Activated CD4-positive, alpha-beta T cell treated with anti-CD3 and anti-CD28 coated beads, Interleukin-2, amount 50 U/mL, for 16 hours (primary cell): Measurements from ENCODE around the gene U2AF2.
A peak's percentile ranks its signal among the peaks of the same experiment; 100 is the strongest.

Experiments
- DNase-seq: peaks from one replicate; pipeline ENCODE4 v3.0.0-alpha.2; 2020

U2AF2 gene

DNA sequence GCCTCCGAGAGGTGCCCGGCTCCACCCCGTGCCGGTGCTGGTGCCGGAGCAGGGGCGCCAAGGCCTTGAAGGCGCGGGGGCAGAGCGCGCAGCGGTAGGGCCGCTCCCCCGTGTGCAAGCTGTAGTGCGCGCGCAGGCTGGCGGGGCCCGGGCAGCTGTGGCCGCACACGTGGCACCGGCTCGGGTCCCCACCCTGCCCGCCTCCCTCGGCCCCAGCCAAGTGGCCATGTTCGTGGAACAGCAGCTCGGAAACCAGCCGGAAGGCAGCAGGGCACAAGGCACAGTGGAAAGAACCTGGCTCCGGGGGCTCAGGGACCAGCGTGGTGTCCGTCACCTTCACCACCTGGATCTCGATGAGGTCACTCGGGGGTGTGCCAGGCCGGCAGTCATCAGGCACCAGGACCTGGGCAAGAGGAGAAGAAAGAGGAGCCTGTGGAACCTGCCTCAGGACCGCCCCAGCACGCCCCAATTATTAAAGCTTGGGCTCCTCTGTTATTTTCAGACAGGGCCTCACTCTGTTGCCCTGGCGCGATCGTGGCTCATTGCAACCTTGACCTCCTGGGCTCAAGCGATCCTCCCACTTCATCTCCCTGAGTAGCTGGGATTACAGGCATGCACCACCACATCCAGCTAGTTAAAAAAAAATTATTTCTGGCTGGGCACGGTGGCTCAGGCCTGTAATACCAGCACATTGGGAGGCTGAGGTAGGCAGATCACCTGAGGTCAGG is 32.4 kb upstream of the U2AF2 start:
- DNase-seq, result no peak

DNA sequence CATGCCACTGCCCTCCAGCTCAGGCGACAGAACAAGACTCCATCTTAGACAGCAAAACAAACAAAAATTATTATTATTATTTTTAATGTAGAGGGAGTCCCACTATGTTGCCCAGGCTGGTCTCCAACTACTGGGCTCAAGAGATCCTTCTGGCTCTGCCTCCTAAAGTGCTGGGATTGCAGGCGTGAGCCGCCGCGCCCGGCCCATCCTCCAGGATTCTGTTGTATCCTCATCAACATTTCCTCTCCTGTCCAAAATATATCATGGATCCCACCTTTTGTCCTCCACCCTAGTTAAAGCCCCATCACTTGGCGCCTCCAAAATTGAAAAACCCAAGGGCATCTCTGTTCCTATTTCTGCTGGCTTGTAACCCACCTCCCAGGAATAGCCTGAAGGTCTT is 31.7 kb upstream of the U2AF2 start:
- DNase-seq, result no peak

DNA sequence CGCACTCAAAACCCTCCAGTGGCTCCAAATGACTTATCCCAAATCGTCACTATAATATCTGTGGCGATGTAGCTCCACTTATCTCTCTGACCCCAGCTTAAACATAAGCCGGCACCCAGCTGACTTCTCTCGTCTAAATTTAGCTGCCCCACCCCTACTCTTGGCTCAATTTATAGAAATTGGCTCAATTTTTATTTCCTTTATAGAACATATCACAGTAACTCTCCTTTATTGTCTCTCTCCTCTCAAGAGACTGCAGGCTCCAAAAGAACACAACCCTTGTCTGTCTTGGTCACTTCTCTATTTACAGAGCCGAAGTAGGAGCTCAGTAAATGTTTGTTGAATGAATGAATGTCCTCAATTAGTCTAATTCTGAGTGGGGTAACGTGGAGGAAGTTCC is 31.3 kb upstream of the U2AF2 start:
- no peak for DNase-seq

GRCh38 chr19:55624109-55625003 is 30.5 kb upstream of the U2AF2 start, which contains the start of gene ZNF784:
Gene ZNF784, minus strand, starts transcription at chr19:55624566. Its CDS starts 5 bp downstream, at chr19:55624561.
- peak; percentile 94 for DNase-seq

DNA sequence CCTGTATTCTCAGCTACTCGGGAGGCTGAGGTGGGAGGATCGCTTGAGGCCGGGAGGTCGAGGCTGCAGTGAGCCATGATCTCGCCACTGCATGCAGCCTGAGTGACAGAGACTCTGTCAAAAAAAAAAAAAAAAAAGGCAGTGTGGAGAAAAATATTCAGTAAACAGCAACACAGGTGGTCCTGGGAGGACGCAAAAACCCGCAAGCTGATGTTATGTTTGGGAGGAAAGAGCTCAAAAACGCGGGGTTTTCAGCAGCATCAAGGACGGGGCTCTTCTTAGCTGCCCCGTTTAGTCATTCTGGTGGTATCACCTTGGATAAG is 29.9 kb upstream of the U2AF2 start:
- DNase-seq, result no peak

DNA sequence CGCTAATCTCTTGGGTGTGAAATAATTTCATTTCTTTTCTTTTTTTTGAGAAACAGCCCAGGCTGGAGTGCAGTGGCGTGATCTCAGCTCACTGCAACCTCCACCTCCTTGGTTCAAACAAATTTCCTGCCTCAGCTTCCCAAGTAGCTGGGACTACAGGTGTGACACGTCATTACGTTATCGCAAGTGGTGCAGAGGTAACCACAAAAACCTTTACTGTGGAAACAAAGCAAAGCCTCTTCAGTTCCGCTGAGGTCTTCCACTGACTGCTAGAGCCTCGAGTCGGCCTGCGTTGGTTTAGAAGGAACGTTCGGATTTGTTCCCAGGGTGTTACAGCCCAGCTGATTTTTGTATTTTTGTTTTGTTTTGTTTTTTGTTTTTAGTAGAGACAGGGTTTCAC is 28.5 kb upstream of the U2AF2 start:
- peak; percentile 92 for DNase-seq

DNA sequence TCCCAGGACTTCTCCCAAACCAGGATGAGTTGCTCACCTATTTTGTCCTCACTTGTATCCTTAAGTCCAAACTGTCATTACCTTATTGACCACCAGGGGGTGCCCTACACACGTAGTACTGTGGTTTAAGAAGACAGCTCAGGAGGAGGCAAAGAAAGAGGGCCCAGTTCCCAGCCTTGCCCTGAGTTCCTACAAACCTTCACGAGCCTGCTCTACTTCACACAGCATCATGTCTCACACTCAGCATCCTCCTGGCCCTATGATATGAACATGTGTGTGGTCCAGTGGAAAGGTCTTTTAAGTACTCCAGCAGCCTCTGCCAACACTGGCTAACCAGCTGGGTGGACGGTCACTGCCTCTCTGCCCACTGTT is 22.4 kb upstream of the U2AF2 start:
- DNase-seq, result peak; percentile 93

DNA sequence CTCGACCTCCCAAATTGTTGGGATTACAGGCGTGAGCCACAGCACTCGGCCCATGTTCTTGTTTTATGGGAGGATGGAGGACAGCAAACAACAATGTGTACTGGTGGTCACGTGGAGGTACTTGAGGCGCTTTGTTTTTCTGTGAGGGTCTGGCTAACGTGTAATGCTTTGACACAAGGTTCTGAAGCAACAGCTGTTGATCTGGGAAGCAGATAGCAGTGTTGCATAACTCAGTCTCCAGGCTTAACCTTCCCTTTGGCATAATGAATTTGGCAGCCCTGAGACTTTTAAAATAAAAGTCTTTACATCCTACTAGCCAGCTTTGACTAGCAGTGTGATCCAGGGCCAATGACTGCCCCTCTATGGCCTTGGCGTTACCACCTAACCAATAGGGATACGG is 21.0 kb upstream of the U2AF2 start:
- no peak for DNase-seq

DNA sequence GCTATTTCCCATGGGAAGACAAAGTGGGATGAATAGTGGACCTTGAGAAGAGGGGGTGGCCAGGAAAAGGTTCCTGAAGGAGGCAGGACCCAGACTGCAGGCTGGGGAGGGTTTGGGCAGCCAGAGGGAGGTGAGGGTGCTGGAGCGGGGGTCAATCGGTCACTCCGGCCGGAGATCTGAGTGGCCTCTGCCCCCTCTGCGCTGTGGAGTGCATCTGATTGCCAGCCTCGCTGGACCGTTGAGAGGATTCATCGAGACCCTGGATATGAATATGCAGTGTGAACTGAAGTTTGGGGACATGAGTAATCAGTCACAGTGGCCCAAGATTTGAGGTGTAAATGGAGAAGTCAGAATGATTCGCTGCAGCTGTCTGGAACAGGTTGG is 19.5 kb upstream of the U2AF2 start:
- no peak for DNase-seq

DNA sequence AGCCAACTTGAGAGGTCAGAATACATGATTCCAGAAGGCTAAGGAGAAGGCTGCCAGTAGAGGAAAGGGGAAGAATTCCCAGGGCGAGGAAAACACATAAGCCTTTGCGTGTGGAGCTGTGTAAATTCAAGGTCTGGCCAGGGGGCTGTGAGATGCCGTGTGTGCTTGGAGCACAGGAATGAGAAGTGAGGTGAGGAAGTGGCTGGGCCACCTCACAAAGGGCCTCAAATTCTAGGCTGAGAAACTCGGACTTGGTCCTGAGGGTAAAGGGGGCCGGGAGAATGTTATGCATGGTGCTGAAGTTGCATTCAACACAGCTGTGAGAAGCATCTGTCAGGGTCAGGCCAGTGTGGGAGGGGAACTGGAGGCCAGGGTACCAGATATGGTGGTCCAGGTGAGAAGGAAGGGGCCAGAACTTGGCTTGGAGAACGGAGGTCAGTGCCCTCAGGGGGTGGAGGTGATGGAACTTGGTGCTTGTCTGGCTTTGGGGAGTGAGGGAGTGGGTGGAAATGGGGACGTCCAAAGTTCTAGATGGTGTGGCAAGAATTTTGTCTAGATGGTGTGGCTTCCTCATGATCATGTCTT is 18.9 kb upstream of the U2AF2 start:
- no peak for DNase-seq

DNA sequence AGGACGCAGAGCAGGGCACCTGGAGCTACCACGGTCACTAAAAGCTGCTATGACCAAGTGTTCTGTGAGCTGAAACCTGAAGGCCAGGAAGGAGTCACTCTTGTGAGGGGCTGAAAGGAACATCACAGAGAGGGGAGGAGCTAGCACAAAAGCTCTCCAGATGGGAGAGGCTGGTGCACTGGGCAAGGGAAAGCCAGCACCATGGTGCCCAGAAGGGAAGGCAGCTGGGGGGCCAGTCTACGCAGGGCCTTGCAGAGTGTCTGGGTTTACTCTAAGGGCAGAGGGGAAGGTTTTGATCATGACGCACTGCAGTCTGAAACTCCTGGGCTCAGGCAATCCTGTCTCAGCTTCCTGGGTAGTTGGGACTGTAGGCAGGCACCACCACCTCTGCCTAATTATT is 18.1 kb upstream of the U2AF2 start:
- no peak for DNase-seq

DNA sequence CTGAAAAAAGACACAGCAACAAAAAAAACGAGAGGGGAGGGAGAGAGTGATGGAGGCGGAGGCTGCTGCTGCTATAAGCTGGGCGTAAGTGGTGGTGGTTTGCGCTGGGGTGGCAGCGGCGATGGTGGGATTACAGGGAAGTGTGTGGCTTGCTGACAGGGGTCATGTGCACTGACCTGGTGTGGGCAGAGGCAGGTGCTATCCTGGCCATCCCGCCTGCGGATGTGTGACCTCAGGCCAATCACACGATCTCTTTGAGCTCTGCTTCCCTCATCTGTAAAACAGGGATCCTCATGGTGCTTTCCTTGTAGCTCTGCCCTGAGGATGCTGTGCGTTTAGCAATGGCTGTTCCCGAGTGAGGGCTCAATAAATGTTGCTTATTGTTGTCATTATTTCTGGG is 17.3 kb upstream of the U2AF2 start:
- DNase-seq, result no peak

DNA sequence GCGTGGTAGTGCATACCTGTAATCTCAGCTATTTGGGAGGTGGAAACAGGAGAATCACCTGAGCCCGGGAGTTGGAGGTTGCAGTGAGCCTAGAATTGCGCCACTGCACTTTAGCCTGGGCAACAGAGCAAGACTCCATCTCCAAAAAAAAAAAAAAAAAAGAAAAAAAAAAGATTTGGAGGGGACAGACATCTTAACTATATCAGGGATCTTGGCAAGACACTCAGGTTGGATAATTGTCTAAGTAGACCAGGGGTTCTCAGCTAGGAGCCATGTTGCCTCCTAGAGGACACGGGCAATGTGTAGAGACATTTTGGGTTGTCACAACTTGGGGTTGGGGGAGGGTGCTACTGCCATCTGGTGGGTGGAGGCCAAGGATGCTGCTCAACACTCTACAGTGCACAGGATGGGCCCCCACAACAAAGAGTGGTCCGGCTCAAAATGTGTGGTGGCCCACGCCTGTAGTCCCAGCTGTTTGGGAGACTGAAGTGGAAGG is 15.9 kb upstream of the U2AF2 start:
- peak; percentile 76 for DNase-seq

GRCh38 chr19:55640043-55640576 is 14.7 kb upstream of the U2AF2 start:
- DNase-seq, result peak; percentile 82

DNA sequence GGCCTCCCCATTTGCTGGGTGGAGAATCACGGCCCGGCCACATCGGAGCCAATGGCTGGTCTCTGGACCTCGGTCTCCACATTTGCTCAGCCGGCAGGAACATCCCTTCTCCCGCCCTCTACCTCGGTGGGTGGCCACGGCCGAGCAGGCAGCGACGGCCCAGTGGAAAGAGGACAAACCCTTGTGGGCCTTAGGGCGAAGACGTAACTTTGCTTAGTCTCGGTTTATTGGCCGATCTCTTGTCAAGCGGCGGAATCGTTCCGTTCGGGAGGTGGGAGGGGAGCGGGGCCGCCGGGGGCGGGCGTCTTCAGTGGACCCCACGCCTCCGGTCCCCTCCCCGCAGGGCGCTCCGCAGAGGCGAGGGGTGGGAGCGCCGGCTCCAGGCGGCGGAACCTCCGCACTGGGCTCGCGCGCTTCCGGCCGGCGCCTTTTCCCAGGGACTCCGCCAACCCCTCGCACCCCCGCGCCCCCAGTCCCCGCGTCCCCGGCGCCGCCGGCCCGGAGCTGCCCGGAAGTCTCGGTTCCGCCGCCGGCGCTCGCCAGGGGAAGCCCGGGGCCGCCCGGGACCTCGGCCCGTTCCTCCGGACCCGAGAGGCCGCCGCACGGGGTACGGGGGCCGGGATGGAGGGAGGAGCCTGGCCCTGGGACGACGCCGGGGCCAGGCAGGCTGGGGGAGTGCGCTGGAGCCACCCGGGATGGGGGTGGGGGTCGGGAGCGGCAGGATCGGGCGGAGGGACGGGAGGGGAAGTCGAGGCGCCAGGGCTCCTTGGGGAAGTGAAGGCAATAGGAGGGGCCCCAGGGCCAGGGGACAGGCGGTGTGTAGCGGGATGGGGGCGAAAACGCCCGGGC is 14.0 kb upstream of the U2AF2 start, which contains the start of gene ZNF580:
TSS of gene ZNF580 (plus strand) at position 426 of the 849 bp plus-strand sequence. CDS start 1,507 bp downstream, outside the sequence.
- peak; percentile 76 for DNase-seq

DNA sequence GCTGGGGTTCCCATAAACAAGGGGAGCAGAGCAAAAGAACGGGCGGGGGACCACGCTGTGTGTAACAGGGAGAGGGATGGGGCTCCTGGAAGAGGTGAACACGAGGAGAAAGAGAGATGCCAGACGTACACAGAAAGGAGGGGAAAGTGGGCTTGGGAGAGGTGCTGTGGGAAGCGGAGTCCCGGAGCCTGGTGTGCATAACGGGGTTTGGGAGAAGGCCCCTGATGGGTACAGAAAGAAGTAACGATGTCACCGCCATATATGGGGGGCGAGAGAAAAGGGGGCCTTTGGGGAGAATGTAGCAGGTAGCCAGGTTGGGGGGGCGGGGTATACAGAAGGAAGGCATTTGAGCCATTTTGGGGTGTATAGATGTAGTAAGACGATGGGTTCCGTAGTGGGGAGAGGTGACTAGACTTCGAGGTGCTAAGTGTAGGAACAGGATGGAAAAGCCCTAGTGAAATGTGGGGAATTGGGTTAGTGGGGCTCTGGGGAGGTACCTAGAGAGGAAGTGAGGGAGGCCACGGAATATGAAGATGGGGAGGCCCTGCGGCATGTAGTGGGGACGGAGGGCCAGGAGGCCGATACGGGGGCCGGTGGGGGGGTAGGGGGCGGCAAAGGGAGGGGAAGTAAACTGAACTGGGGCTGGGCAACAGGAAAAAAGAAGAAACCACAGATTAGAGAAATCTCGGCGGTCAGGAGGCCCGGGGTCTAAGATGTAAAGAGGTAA is 13.2 kb upstream of the U2AF2 start:
- no peak for DNase-seq

DNA sequence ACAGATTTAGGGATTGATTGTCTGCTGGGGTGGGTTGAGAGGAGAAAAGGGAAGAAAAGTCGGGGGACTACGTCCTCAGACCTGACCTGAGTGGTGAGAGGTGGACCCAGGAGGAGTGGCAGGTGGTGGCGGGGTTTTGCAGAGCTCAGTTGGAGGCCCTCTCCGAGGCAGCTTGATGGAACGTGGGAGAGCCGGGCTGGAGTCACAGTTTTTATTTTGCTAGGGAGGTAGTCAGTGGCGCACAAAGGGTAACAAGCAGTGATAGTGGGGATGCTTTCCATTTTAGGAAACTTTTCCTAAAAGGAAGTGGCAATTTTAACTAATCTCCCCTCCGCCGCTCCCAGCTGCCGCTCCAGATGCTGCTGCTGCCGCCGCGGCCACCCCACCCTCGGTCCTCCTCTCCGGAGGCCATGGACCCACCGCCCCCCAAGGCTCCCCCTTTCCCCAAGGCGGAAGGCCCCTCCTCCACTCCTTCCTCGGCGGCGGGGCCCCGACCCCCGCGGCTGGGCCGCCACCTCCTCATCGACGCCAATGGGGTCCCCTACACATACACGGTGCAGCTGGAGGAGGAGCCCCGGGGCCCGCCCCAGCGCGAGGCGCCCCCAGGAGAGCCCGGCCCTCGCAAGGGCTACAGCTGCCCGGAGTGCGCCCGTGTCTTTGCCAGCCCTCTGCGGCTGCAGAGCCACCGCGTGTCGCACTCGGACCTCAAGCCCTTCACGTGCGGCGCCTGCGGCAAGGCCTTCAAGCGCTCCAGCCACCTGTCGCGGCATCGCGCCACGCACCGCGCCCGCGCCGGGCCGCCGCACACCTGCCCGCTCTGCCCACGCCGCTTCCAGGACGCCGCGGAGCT is 12.5 kb upstream of the U2AF2 start:
- peak; percentile 49 for DNase-seq

GRCh38 chr19:55643003-55643886 is 11.6 kb upstream of the U2AF2 start, which contains the start of gene ZNF581:
Gene ZNF581, plus strand, starts transcription at chr19:55643649. Its CDS starts 923 bp downstream, at chr19:55644572.
- peak; percentile 87 for DNase-seq

DNA sequence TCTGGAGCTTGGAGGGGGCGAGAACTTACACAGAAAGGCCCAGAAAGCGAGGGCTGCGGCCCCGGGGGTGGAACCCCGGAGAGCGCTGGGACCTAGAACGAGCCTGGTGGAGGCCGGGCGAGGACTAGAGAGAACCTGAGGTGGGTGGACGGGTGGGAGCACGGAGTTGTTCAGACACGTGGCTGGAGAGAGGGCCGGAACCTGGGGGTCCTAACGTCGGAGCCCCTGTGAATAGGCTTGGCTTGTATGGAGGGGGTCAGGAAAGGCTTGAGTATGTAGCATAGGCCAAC is 11.0 kb upstream of the U2AF2 start:
- no peak for DNase-seq
